Activated T-helper 2 cell treated with anti-CD3 and anti-CD28 coated beads, Interferon-gamma antibody, Interleukin-2, Interleukin-4, amounts not matched to agents 10 μg/mL and 5 μg/mL and 100 μg/mL, durations not matched to agents 14 hours and 24 hours and 36 hours (primary cell): ENCODE data around the gene FGF14. TPM values are rescaled to one million over a fixed set of nuclear protein-coding genes. Genes with fewer than 3 reads are reported as not detected.

Experiments
- DNase-seq: peaks from one replicate; pipeline ENCODE4 v3.0.0; 2021; ENCODE audit warnings: low spot score
- H3K27ac Mint-ChIP-seq: one replicate; pipeline ENCODE4 v1.8.0; 2021; ENCODE audit warnings: mixed read lengths
- H3K27me3 Mint-ChIP-seq: one replicate; pipeline ENCODE4 v1.8.0; 2021; ENCODE audit warnings: low read depth, mixed read lengths
- H3K36me3 Mint-ChIP-seq: one replicate; pipeline ENCODE4 v1.8.0; 2021; ENCODE audit warnings: low read depth, mixed read lengths
- H3K4me1 Mint-ChIP-seq: one replicate; pipeline ENCODE4 v1.8.0; 2021; ENCODE audit warnings: low read depth, mixed read lengths
- H3K4me3 Mint-ChIP-seq: one replicate; pipeline ENCODE4 v1.8.0; 2021; ENCODE audit warnings: low read depth, mild to moderate bottlenecking, moderate library complexity, mixed read lengths
- H3K9me3 Mint-ChIP-seq: one replicate; pipeline ENCODE4 v1.8.0; 2021; ENCODE audit warnings: mixed read lengths
- intact Hi-C: fragments of 100-400 bp; cut with micrococcal nuclease; formaldehyde crosslinking; loops from one replicate; pipeline ENCODE4 v1.15.1; 2023
- total RNA-seq: library from RNA; stranded (reverse); gene quantifications from 2 replicates; pipeline ENCODE4 v1.2.3, GENCODE V29; 2022

FGF14 gene
- total RNA-seq, 1 donor from 2014 or later: not detected

DNA sequence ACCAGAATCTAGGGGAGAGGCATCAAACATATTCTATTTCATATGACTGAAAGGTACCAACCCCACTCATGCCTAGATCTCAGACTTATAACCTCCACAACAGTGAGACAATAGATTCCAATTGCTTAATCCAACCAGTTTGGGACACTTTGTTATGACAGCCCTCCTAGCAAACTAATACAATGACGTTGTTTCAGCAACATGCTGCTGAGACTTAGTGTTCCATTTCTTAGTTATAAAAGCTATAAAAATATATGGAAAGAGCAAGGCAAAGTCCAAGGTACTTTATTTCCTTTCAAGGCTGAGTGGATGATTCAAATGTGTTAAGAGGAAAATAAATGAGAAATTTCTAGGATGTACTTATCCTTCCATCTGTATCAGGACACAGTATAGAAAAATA is 352.0 kb downstream of the FGF14 start:
- H3K36me3 Mint-ChIP-seq: no peaks in the 10 kb centered on the region
- no peak overlapping the region for H3K27ac Mint-ChIP-seq
- no peaks in the 10 kb centered on the region for H3K27me3 Mint-ChIP-seq
- H3K4me1 Mint-ChIP-seq: no peaks in the 10 kb centered on the region
- DNase-seq: no peak
- peaks cover 39% of the 10 kb centered on the region for H3K9me3 Mint-ChIP-seq
- intact Hi-C loops: no loop called here
- no peak overlapping the region for H3K4me3 Mint-ChIP-seq

DNA sequence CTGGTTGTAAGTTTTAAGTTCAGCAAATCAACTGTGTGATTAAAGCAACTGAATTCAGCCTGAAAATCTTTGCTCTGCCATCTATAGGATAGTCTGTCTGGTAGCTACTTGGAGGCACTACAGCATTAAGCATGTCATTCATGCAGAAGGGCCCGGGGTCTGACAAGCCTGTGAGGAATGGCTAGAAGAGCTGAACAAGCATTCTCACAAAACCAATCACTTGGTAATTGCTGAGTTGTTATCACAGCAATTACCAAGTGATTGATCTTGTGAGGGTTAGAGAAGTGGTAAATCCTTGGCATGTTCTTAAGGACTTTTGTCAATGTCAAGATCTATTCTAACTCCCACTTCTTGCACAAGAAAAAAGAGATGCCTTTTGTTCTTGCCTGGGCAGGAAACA is 356.1 kb downstream of the FGF14 start:
- no peaks in the 10 kb centered on the region for H3K36me3 Mint-ChIP-seq
- H3K4me1 Mint-ChIP-seq: no peaks in the 10 kb centered on the region
- intact Hi-C loops: no loop called here
- H3K27me3 Mint-ChIP-seq: no peaks in the 10 kb centered on the region
- no peak for DNase-seq
- no peak overlapping the region for H3K27ac Mint-ChIP-seq
- H3K9me3 Mint-ChIP-seq: peaks cover 17% of the 10 kb centered on the region
- no peak overlapping the region for H3K4me3 Mint-ChIP-seq

DNA sequence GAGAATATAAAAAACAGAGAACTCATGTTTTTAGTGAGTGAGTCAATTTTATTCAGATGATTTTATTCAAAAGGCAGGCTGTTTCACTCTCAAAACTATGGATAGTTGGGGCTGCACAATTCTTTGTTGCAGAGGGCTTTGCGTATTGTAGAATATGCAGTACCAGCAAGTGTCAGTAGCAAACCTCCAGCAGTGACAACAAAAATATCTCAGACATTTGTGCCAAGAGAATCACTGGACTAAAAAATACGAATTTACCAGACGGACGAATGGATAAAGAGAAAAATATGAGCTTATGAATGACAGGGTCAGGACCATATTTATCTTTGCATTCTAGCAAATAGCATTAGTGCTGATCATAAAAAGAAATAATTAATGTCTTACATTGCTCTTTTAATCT is 359.1 kb downstream of the FGF14 start:
- Mint-ChIP-seq H3K27ac (no peak overlapping the region), H3K27me3 (no peaks in the 10 kb centered on the region), H3K4me3 (no peak overlapping the region), H3K9me3 (no peaks in the 10 kb centered on the region), H3K36me3 (no peaks in the 10 kb centered on the region), H3K4me1 (no peaks in the 10 kb centered on the region)
- intact Hi-C loops: no loop called here
- DNase-seq: no peak

DNA sequence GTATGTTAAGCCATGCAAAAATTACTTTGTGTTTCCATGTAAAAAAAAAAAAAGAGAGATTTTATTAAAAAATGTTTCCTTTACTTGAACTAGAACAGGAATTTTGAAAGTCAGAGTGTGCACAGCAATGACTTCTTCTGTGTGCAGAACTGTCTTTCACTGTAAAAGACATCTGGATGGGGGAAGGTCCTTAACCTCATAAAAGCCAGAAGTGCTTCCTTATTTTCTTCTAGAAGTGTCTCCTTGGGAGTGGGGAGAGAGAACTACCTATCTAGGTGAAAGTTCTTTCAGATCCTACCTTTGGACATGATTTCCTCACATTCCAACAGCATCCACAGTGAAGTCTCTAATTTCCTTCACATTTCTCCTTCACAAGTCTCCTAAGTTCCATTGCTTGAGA is 360.3 kb downstream of the FGF14 start:
- Mint-ChIP-seq H3K36me3 (no peaks in the 10 kb centered on the region), H3K27ac (no peak overlapping the region), H3K9me3 (no peaks in the 10 kb centered on the region), H3K4me3 (no peak overlapping the region), H3K4me1 (no peaks in the 10 kb centered on the region), H3K27me3 (no peaks in the 10 kb centered on the region)
- intact Hi-C loops: no loop called here
- DNase-seq: no peak

DNA sequence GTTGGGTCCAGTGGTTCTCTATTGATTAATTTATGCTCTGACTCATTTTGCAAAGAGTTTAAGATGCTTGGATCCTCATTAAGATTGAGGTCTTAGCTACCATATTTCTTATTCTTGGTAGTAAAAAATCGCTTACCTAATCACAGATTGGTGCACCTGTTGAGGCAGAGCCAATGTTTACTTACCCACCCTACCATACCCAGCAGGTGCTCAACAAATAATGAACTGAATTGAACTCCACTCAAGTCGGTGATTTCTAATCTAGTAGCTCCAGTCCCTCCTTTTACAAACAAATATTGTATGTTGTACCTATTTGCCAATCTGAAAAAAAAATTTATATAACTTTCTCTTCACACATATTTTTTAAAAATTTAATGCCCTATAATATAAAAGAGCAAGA is 361.0 kb downstream of the FGF14 start:
- Mint-ChIP-seq H3K27me3 (no peaks in the 10 kb centered on the region), H3K27ac (no peak overlapping the region), H3K4me1 (no peaks in the 10 kb centered on the region), H3K36me3 (no peaks in the 10 kb centered on the region), H3K9me3 (no peaks in the 10 kb centered on the region), H3K4me3 (no peak overlapping the region)
- intact Hi-C loops: no loop called here
- DNase-seq: no peak

DNA sequence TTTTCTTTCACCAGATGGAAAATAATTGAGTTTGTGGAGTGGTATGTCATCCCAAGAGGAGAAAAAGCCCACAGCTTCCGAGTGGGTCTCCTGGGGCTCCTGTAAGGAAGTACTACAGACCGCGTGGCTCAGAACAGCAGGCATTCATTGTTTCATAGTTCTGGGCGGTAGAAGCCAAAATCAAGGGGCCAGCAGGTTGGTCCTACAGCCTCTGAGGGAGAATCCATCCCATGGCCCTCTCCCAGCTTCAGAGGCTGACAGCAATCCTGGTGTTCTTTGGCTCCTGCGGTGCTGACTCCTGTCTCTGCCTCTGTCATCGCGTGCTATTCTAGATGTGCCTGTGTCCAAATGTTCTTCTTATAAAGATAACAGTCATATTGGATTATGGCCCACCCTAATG is 362.6 kb downstream of the FGF14 start:
- DNase-seq: no peak
- Mint-ChIP-seq H3K4me3 (no peak overlapping the region), H3K4me1 (no peaks in the 10 kb centered on the region), H3K9me3 (no peaks in the 10 kb centered on the region), H3K36me3 (no peaks in the 10 kb centered on the region), H3K27me3 (no peaks in the 10 kb centered on the region), H3K27ac (no peak overlapping the region)
- intact Hi-C loops: no loop called here

DNA sequence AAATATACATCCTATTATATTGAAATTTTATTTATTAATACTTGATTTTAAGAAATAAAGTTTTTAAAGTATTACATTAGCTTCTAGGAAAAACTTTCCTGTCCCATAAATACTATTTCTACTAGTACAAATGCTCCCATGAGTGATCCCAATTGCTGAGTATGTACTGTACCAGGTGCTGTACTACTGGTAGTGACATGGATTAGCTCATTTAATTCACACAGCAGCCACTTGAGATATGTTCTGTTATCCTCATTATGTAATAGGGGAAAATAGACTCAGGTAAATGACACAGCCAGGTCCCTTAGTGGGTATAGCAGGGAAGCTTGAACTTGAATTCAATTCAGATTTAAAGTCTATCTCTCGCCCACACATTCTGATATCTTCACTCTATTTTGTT is 363.1 kb downstream of the FGF14 start:
- no peak overlapping the region for H3K4me3 Mint-ChIP-seq
- H3K27me3 Mint-ChIP-seq: no peaks in the 10 kb centered on the region
- DNase-seq: no peak
- H3K4me1 Mint-ChIP-seq: no peaks in the 10 kb centered on the region
- H3K9me3 Mint-ChIP-seq: no peaks in the 10 kb centered on the region
- intact Hi-C loops: no loop called here
- H3K27ac Mint-ChIP-seq: no peak overlapping the region
- no peaks in the 10 kb centered on the region for H3K36me3 Mint-ChIP-seq

DNA sequence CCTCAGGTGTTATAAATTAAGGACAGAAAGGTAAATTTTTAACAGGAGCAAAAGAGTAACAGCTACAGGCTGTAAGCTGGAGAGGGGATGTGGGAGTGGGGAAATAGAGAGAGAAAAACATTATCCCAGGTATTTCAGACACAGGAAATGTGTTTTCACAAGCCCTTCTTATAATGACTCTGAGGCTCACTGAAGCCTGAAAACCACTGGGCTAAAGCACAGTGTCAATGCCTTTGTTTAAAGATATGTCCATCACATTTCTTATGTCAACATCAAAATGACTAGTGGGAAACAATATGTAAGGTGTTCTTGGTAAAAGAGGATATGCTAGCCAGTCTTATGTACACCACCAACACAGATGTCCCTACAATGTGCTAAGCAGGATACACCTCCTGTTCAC is 365.9 kb downstream of the FGF14 start:
- H3K27me3 Mint-ChIP-seq: no peaks in the 10 kb centered on the region
- no peak overlapping the region for H3K27ac Mint-ChIP-seq
- no peaks in the 10 kb centered on the region for H3K4me1 Mint-ChIP-seq
- no peak for DNase-seq
- no peak overlapping the region for H3K4me3 Mint-ChIP-seq
- intact Hi-C loops: no loop called here
- H3K9me3 Mint-ChIP-seq: no peaks in the 10 kb centered on the region
- H3K36me3 Mint-ChIP-seq: no peaks in the 10 kb centered on the region

DNA sequence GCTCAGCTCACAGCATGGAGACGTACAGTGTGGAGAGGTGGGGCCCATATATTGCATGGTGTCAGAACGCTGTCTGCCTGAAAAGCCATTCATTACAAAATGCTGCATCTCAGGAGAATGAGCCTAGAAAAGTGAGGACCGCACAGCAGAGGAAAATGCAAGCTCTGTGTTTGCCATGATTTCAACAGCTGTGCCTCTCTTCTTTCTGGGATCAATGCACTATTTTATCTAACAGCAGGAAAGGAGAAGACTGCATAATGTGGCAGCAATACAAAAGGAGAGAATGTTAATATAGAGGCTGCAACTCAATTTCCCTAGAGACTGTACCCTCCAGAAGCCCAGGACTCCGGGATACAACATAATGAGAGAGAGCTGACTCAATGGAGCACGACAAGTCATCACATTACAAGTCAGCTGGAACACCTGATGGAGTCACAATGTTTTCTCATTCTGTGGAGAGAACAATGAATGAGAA is 368.0 kb downstream of the FGF14 start:
- Mint-ChIP-seq H3K9me3 (no peaks in the 10 kb centered on the region), H3K36me3 (no peaks in the 10 kb centered on the region), H3K27me3 (no peaks in the 10 kb centered on the region), H3K4me3 (no peak overlapping the region), H3K4me1 (no peaks in the 10 kb centered on the region), H3K27ac (no peak overlapping the region)
- no peak for DNase-seq
- intact Hi-C loops: no loop called here

DNA sequence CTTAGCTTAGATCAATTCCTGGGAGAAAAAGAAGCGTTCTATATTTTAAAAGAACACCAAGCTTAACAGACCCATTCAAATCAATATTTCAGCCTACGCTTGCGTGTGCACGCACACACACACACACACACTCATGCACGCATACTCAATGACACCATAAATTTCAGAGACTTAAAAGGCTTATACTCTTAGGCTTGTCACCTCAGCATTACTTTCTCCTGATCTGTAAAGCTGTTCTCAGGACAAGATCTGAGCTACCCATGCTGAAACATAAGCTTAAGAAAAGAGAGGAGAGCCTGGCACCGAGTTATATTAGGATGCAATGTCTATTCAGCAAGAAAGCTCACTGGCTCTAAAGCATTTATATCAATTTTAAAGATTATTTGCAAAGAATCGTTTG is 368.5 kb downstream of the FGF14 start:
- Mint-ChIP-seq H3K9me3 (no peaks in the 10 kb centered on the region), H3K27ac (no peak overlapping the region), H3K4me3 (no peak overlapping the region), H3K27me3 (no peaks in the 10 kb centered on the region), H3K36me3 (no peaks in the 10 kb centered on the region), H3K4me1 (no peaks in the 10 kb centered on the region)
- DNase-seq: no peak
- intact Hi-C loops: no loop called here

DNA sequence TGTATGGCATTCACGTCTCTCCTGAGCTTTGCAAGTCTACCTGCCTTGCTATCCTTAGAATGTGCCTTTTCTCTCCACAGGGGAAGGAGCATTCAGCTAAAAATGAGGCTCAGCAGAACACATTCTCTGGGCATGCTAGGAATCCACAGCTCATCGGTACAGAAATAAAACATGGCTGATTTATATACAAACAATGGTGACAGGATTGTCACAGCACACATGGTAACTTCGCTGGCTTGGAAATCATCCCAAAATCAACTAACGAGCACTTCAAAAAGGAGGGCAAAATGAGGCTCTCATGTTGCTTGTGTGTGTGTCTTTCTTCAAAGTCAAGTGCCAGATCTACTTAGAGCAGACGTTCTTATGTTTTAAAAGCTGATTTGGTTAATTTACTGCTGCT is 373.0 kb downstream of the FGF14 start:
- intact Hi-C loops: no loop called here
- Mint-ChIP-seq H3K4me3 (no peak overlapping the region), H3K4me1 (no peaks in the 10 kb centered on the region), H3K27ac (no peak overlapping the region), H3K27me3 (no peaks in the 10 kb centered on the region), H3K9me3 (no peaks in the 10 kb centered on the region), H3K36me3 (no peaks in the 10 kb centered on the region)
- DNase-seq: no peak

DNA sequence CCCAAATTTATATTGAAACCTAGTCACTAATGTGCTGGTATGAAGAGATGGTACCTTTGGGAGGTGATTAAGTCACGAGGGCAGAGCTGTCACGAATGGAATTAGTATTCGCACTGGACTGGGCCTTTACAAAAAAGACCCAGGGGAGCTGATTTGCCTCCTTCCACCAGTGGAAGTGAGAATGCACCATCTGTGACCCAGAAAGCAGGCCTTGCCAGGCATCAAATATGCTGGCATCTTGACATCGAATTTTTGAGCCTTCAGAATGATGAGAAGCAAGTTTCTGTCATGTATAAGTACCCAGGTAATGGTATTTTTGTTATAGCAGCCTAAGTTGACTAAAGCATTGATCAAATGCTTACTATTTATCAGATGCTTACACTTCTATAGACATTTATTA is 373.6 kb downstream of the FGF14 start:
- Mint-ChIP-seq H3K4me3 (no peak overlapping the region), H3K27me3 (no peaks in the 10 kb centered on the region), H3K36me3 (no peaks in the 10 kb centered on the region), H3K4me1 (no peaks in the 10 kb centered on the region), H3K27ac (no peak overlapping the region), H3K9me3 (no peaks in the 10 kb centered on the region)
- intact Hi-C loops: no loop called here
- no peak for DNase-seq

DNA sequence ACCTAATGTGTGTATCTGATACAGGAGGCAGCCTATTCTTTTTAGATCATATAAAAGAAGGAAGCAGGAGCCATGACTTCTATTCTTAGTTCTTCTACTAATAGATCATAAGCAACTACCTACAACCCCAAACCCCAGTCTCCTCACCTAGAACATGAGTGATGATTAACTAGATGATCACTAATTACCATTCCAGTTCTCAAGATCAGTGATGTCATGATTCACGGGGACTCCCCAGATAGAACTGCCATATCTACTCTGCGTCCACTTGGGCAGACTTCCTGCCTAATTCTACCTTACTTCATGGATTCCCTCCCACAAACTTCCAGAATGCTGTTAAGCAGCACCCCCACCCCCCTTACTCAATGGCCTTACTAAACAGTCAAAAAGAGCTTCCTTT is 380.1 kb downstream of the FGF14 start:
- intact Hi-C loops: no loop called here
- Mint-ChIP-seq H3K27ac (no peak overlapping the region), H3K36me3 (no peaks in the 10 kb centered on the region), H3K4me3 (no peak overlapping the region), H3K9me3 (peaks cover 20% of the 10 kb centered on the region), H3K4me1 (no peaks in the 10 kb centered on the region), H3K27me3 (no peaks in the 10 kb centered on the region)
- no peak for DNase-seq

DNA sequence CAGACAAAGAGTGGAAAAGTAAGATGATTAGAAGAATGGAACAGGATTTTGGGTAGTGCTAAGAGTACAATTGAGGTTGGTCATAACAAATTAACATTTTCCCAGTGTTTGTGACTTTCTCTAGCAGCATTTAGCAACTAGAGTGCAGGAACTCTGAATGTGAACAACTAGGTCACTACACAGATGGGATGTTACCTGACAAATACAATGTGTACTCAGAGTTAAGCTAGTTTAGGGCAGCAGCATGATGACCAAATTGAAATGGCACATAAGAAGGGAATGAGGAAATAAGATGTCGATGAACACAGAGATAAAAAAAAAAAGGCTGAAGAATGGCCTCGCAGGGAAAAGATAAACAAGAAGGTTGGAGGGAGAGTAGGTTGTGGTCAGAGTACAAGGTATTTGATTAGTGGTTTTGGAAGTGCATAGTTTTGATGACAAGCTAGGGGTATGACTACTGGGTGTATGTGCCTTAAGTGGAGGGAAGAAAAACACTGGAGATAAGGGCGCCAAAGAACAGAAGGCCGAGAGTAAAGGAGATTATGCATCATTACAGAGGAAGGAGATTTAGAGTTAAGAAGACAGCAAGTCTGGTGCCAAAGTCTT is 381.1 kb downstream of the FGF14 start:
- Mint-ChIP-seq H3K27ac (no peak overlapping the region), H3K36me3 (no peaks in the 10 kb centered on the region), H3K4me1 (no peaks in the 10 kb centered on the region), H3K4me3 (no peak overlapping the region), H3K27me3 (no peaks in the 10 kb centered on the region), H3K9me3 (peaks cover 20% of the 10 kb centered on the region)
- DNase-seq: no peak
- intact Hi-C loops: no loop called here
